Liver (tissue), 9 donors: ENCODE results near the gene SLC9A3. TPM values are rescaled to one million over a fixed set of nuclear protein-coding genes. Genes with fewer than 3 reads are reported as not detected.

Experiments
- DNase-seq: peaks from one replicate; pipeline ENCODE4 v3.0.0-alpha.2; 2017; ENCODE audit warnings: low spot score
- H3K27ac ChIP-seq, 2 donors: one replicate each; pipeline ENCODE4 v1.7.0; 2013; ENCODE audit warnings: inconsistent platforms in 2 of 2, low read length in 2 of 2, control low read depth in 1 of 2, low read depth in 1 of 2, mild to moderate bottlenecking in 1 of 2
- H3K27me3 ChIP-seq, 4 donors: one replicate each; pipeline versions ENCODE4 v1.6.1 to v1.7.0; 2013; ENCODE audit warnings: low read length in 3 of 4, inconsistent platforms in 1 of 4, mild to moderate bottlenecking in 1 of 4, moderate library complexity in 1 of 4; ENCODE audit not compliant: control insufficient read depth in 4 of 4, insufficient read depth in 4 of 4
- H3K36me3 ChIP-seq, 4 donors: one replicate each; pipeline versions ENCODE4 v1.6.1 to v1.7.0; 2013; ENCODE audit warnings: low read length in 3 of 4, mild to moderate bottlenecking in 3 of 4, low read depth in 1 of 4, moderate library complexity in 1 of 4; ENCODE audit not compliant: control insufficient read depth in 4 of 4, insufficient read depth in 3 of 4
- H3K4me1 ChIP-seq, 4 donors: one replicate each; pipeline versions ENCODE4 v1.6.1 to v1.7.0; 2013; ENCODE audit warnings: low read length in 3 of 4, mild to moderate bottlenecking in 3 of 4, moderate library complexity in 1 of 4; ENCODE audit not compliant: control insufficient read depth in 4 of 4, insufficient read depth in 4 of 4
- H3K4me3 ChIP-seq, 3 donors: one replicate each; pipeline versions ENCODE4 v1.6.1 to v1.7.0; 2013; ENCODE audit warnings: low read length in 3 of 3, control low read depth in 1 of 3, low read depth in 1 of 3, mild to moderate bottlenecking in 1 of 3
- H3K9ac ChIP-seq, 2 donors: one replicate each; pipeline ENCODE4 v1.7.0; 2013; ENCODE audit warnings: low read length in 2 of 2, mild to moderate bottlenecking in 2 of 2, moderate library complexity in 2 of 2, control low read depth in 1 of 2, low read depth in 1 of 2
- H3K9me3 ChIP-seq, 4 donors: one replicate each; pipeline versions ENCODE4 v1.6.1 to v1.7.0; 2013; ENCODE audit warnings: low read length in 3 of 4; ENCODE audit not compliant: control insufficient read depth in 4 of 4
- ATF3 ChIP-seq: IDR thresholded peaks from 2 replicates; pipeline ENCODE4 v1.6.1; 2016; ENCODE audit warnings: antibody characterized with exemption
- CTCF ChIP-seq: fragments of 150-350 bp; IDR thresholded peaks from 2 replicates; pipeline ENCODE4 v1.5.1; 2017; ENCODE audit warnings: improper control_type of control experiment, low read depth, low read length; ENCODE audit not compliant: missing input control
- FOXA1 ChIP-seq: IDR thresholded peaks from 2 replicates; pipeline ENCODE4 v1.6.1; 2016; ENCODE audit warnings: antibody characterized with exemption
- HNF4A ChIP-seq, 2 donors: conservative IDR thresholded peaks; 2 replicates each; pipeline ENCODE4 v1.6.1; 2016; ENCODE audit warnings: antibody characterized with exemption in 2 of 2, mild to moderate bottlenecking in 2 of 2
- HNF4G ChIP-seq: IDR thresholded peaks from 2 replicates; pipeline ENCODE4 v1.6.1; 2016; ENCODE audit warnings: antibody characterized with exemption
- JUND ChIP-seq, 2 donors: IDR thresholded peaks; 2 replicates each; pipeline ENCODE4 v1.6.1; 2016; ENCODE audit warnings: antibody characterized with exemption in 2 of 2
- MAX ChIP-seq: IDR thresholded peaks from 2 replicates; pipeline ENCODE4 v1.6.1; 2016; ENCODE audit warnings: antibody characterized with exemption
- NR2F2 ChIP-seq: IDR thresholded peaks from 2 replicates; pipeline ENCODE4 v1.6.1; 2016; ENCODE audit warnings: antibody characterized with exemption
- RAD21 ChIP-seq, 2 donors: IDR thresholded peaks; 2 replicates each; pipeline ENCODE4 v1.6.1; 2016; ENCODE audit warnings: antibody characterized with exemption in 2 of 2, mild to moderate bottlenecking in 2 of 2
- REST ChIP-seq: IDR thresholded peaks from 2 replicates; pipeline ENCODE4 v1.6.1; 2016; ENCODE audit warnings: antibody characterized with exemption, mild to moderate bottlenecking
- SP1 ChIP-seq: IDR thresholded peaks from 2 replicates; pipeline ENCODE4 v1.6.1; 2018; ENCODE audit warnings: antibody characterized with exemption, mild to moderate bottlenecking
- TAF1 ChIP-seq: conservative IDR thresholded peaks from 2 replicates; pipeline ENCODE4 v1.6.1; 2016; ENCODE audit warnings: antibody characterized with exemption, mild to moderate bottlenecking
- YY1 ChIP-seq: IDR thresholded peaks from 2 replicates; pipeline ENCODE4 v1.6.1; 2016; ENCODE audit warnings: antibody characterized with exemption, mild to moderate bottlenecking
- ZBTB33 ChIP-seq: IDR thresholded peaks from 2 replicates; pipeline ENCODE4 v1.6.1; 2016; ENCODE audit warnings: antibody characterized with exemption
- WGBS: extraction: QIAGEN DNeasy Blood & Tissue Kit; methylation state at CpG from one replicate; pipeline ENCODE4 v1.1.7; 2013; 5-methylcytosine and 5-hydroxymethylcytosine counted together
- polyA plus RNA-seq, 2 donors: library from polyadenylated mRNA; stranded (reverse) in 1 of 2; unstranded in 1 of 2; fragments of 200-250 nt in 1 of 2; fragments of >200 nt in 1 of 2; fragmentation: Nextera tagmentation in 1 of 2; extraction: Ambion mirVana in 1 of 2; gene quantifications; one replicate each; pipeline versions ENCODE4 v1.2.1 to v1.2.3, GENCODE V29; 2013 to 2015
- total RNA-seq, 2 donors: library from RNA; depleted of rRNA; stranded (reverse); fragments of >200 nt; gene quantifications; one replicate each; pipeline ENCODE4 v1.2.3, GENCODE V29; 2014
- donor health status: healthy.
- donor health status: healthy.
- donor health status: healthy.
- donor health status: healthy.
- donor health status: healthy.

Gene SLC9A3
- total and polyA plus RNA-seq, 4 donors: 0.31 to 1.0 (median 0.67) TPM

GRCh38 chr5:478982-479535, 45.2 kb downstream of the SLC9A3 start:
- Histone ChIP-seq H3K27me3 (peaks cover 0 to 4% (median 0%) of the 10 kb centered on the region in 4 donors), H3K9me3 (no peaks in the 10 kb centered on the region), H3K4me3 (no peak overlapping the region), H3K36me3 (no peaks in the 10 kb centered on the region), H3K9ac (no peak overlapping the region), H3K27ac (no peak overlapping the region), H3K4me1 (peaks cover 3 to 7% (median 5%) of the 10 kb centered on the region in 4 donors)
- DNase-seq: no peak
- WGBS: 78% methylated on average over 18 of the region's 18 CpGs
- no peak for TF ChIP-seq FOXA1

- Histone ChIP-seq H3K9me3 (no peaks in the 10 kb centered on the region), H3K4me3 (no peak overlapping the region), H3K4me1 (peaks cover 7 to 13% (median 9%) of the 10 kb centered on the region in 4 donors), H3K27ac (no peak overlapping the region), H3K9ac (no peak overlapping the region), H3K36me3 (no peaks in the 10 kb centered on the region), H3K27me3 (peaks cover 0 to 4% (median 0%) of the 10 kb centered on the region in 4 donors)
- 63% methylated on average over 18 of the region's 18 CpGs for WGBS
- TF ChIP-seq ZBTB33 (no peak), CTCF (no peak), RAD21 (IDR thresholded peaks at IDR 0.05) (no peak), NR2F2 (no peak), REST (no peak), SP1 (no peak), MAX (no peak), HNF4A (conservative IDR thresholded peaks at IDR 0.05) (no peak), TAF1 (no peak), FOXA1 (no peak), ATF3 (no peak), YY1 (no peak), JUND (IDR thresholded peaks at IDR 0.05) (no peak), HNF4G (no peak)
- DNase-seq: no peak
Measured at GRCh38 chr5:478369-478981, 45.8 kb downstream of the SLC9A3 start.
